ENCODE data around the gene DNER. TPM values are rescaled to one million over a fixed set of nuclear protein-coding genes. Genes with fewer than 3 reads are reported as not detected.

The DNER gene
- total RNA-seq, 1 donor from 2014 or later: 4.1 TPM

DNA sequence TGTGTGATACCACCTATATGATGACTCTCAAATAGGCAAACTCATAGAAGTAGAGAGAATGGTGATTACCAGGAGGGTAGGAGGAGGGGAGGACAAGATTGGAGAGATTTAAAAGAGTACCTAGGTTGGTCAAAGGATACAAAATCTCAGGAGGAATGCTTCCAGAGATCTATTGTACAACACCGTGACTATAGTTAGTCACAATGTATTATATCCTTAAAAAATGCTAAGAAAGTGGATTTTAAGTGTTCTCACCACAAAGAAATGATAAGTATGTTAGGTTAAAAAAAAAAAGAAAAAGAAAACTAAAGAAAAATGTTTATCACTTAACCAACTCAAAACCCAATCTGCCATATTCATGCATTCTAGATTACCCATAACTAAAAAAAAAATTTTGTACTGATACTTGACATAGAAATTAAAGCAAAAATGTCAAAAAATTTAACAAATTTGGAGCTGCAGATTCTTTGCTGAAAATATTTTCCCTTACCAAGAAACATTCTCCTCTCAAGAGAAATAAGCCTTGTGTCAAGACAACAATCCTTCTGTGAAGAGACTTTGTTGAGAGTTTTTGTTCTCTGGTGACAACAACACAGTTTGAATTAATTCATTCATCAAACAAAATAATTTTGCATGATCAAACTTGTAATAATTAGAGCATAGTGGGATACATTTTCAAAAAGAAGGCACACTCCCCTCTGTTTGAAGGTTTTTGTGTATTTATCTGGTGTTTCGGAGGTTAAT, 213.1 kb downstream of the DNER start:
- no peak for DNase-seq (ENCODE audit: low spot score)

GRCh38 chr2:229492034-229492433, 222.3 kb downstream of the DNER start:
- DNase-seq (ENCODE audit: low spot score): no peak

GRCh38 chr2:229490167-229490566, 224.2 kb downstream of the DNER start:
- DNase-seq (ENCODE audit: low spot score): no peak

- no peak for DNase-seq (ENCODE audit: low spot score)
Observed at GRCh38 chr2:229489016-229489415, 225.3 kb downstream of the DNER start.

GRCh38 chr2:229488232-229488631, 226.1 kb downstream of the DNER start:
- DNase-seq (ENCODE audit: low spot score): no peak

DNA sequence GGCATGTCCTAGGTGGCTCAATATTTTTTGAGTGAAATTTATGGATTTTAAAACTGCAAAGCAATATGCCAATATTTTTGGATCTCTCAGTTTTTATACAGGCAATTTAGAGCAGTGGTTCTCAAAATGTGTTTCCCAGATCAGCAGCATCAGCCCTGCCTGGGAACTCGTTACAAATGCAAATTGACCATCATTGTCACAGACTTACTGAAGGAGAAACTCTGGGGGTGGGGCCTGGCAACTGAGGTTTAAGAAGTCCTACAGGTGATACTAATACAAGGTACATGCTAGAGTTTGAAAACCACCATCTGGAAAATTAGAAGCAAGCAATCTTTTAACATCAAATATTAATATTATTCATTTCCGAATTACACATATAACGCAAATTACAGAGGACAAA, 227.7 kb downstream of the DNER start:
- no peak for DNase-seq (ENCODE audit: low spot score)

DNA sequence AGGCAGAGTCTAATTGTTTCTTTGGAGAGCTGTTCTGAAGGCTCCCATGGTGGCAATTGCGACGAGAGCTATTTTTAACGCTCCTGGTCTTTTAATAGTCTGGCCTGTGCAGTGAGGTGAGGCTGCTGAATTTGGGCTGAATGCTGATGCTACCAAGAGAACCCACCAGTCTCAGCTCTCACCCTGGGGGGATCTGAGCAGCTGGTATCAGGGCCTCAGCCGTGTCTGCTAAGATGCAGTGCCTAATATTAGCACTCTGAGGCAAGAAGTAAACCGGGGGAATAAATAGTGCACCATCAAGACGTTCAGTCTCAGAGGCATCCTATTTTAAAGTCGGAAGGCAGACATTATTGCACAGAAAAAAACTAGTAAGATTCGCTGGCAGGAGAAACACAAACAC, 228.5 kb downstream of the DNER start:
- DNase-seq (ENCODE audit: low spot score): no peak

DNA sequence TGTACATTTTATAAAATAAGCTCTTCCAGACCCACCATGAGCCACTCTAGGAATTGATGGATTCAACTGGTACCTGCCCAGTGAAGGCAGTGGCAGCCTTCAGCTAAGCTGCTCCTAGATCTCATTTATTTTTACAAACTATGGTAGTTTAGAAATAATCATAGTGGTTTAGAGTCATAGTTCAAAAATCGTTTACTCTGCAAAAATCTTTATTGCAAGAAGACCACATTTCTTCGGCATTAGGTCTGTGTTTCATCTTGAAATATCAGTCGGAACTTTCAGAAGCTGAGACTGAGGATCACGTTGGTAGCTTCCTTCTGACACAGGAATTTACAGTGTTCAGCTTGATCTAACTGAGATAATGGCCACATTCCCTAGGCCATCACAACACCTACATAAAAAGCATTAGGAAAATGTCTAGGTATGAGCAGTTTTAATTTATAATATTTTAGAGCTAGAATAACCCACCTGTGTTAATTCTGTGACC, 237.0 kb downstream of the DNER start:
- peak; percentile 53 for DNase-seq (ENCODE audit: low spot score)

DNA sequence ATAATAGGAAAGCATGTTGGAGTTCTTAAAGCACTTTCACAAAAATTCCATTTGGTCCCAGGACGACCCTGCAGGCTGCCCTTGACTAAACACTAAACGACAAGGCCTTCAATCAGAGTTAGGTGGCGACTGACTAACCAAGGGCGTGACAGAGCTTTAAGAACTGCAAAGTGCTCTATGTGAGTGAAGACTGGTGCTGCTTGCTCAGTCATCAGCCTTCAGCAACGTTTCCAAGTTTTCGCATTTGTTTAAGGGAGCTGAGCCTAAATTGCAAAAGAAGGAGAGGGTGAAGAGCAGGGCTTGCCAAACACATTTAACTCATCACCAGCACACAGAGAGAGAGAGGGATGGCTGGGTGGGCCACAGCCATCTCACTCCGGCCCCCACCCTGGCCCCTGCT, 238.6 kb downstream of the DNER start:
- DNase-seq (ENCODE audit: low spot score): no peak

GRCh38 chr2:229474125-229474524, 240.2 kb downstream of the DNER start:
- DNase-seq (ENCODE audit: low spot score): no peak

GRCh38 chr2:229470781-229471180, 243.6 kb downstream of the DNER start:
- no peak for DNase-seq (ENCODE audit: low spot score)

GRCh38 chr2:229467783-229468182, 246.6 kb downstream of the DNER start:
- no peak for DNase-seq (ENCODE audit: low spot score)

DNA sequence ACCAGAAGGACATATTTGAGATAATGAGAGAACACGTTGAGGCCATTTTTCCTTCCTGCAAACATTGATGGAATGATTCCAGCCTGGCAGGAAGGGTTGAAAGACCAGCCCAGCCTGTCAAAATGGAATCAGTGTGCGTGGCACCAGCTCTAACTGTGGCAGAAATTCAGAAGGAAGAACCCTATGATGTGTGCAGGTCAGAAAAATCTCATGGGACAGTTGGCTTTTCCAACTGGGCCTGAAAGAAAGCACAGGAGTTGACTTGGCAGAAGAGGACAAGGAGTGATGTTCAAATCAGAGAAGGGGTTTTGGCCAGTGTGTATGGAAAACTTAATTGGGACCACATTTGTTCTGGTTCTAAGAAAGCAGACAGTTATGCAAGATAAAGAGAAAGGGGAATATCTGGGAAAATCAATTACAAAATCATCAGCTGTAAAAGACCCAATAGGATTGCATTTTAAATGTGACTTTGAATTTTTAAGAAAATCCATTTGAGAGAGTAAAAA, 250.5 kb downstream of the DNER start:
- no peak for DNase-seq (ENCODE audit: low spot score)

DNA sequence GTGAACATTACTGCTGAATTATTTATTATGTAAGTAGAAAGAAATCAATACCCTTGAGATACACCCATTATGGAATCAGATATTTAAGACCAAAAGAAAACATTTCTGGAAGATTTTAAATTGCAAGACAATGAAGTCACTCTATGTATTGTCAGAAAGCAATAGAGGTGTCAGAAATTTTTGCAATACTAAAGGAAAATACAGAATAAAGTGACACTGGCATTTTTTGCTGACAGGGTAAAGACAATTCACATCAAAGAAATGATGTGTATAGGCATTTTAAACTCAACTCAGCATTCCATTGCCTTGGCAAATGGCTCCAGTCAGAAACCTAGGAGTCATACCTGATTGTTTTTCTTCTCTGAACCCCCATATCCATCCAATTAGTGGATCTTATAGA, 252.2 kb downstream of the DNER start:
- no peak for DNase-seq (ENCODE audit: low spot score)

DNA sequence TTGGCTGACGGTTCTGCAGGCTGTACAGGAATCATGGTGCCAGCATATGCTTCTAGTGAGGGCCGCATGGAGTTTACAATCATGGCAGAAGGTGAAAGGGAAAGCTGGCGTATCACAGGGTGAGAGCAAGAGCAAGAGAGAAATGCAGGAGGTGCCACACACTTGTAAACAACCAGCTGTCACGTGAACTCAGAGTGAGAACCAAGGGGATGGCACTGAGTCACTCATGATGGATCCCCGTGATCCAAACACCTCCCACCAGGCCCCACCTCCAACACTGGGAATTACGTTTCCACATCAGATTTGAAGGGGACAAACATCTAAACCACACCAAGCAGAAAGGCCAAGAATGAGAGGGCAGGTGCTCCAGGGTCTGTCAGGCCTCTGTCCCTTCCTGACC, 258.3 kb downstream of the DNER start:
- DNase-seq (ENCODE audit: low spot score): no peak

DNA sequence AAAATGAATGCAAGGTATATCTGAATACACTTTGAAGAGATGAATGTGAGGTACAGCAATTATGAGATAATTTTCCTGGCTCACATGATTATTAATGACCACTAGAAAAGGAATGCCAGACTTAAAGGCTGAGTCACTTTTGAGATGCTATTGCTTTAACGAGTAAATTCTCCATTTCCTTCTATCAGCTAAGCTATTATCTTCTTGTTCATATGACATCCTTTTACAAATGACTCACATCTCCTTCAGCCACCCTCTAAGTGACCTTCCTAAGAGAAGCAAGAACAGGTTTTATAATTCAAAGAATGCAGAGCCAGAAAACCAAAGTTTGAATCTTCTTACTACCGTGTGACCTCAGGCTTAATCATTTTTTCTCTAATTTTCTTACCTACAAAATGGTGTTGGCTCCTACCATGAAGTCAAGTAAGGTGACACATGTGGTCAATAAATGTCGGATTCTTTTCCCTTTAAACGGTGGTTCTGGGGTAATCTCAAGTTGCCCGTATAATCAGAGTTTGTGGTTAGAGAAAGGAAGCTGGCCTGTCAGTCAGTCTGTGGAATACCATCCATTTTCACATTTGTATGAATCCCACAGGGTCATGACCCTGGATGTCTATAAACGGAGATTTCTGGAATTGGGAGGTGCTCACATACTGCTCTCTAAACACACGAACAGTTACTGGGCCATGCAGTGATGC, 259.3 kb downstream of the DNER start:
- no peak for DNase-seq (ENCODE audit: low spot score)

DNA sequence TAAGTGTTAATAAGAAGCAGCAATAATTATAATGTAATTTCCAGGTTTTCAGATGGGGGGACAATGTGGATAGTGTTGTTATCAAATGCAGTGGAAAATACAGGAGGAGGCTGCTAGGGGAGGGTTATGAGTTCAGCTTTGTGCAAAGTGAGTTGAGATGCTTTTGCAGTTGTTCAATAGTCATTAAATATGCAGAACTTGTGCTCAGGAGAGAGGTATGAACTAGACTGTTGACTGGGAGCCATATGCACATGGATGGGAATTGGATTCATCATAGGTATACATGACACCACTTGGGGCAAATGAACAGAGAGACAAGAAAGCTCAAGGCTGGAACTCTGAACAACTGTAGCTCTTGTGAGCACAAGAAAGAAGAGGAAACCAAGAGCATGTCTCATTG, 261.1 kb downstream of the DNER start:
- DNase-seq (ENCODE audit: low spot score): no peak

DNA sequence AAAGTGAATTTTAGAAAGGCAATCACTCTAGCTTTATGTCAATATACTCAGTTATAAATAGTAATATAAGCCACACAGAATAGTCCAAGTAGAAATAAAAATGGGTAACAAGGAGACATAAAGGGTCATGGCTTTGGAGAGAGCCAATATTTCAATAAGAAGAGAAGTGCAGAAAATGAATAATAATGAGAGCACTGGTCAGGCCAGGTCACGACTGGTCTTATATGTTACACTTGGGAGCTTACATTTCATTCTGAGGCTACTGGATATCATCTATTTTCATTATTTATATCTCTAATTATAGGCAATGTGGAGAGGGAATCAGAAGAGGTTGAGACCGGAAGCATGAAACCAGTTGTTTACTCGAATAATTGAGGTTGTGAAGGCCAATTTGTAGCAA, 262.5 kb downstream of the DNER start:
- no peak for DNase-seq (ENCODE audit: low spot score)

GRCh38 chr2:229447227-229447626, 267.1 kb downstream of the DNER start:
- DNase-seq (ENCODE audit: low spot score): no peak

- DNase-seq (ENCODE audit: low spot score): no peak
Observed at GRCh38 chr2:229446350-229446749, 268.0 kb downstream of the DNER start.

GRCh38 chr2:229445501-229446211, 268.7 kb downstream of the DNER start:
- no peak for DNase-seq (ENCODE audit: low spot score)

DNA sequence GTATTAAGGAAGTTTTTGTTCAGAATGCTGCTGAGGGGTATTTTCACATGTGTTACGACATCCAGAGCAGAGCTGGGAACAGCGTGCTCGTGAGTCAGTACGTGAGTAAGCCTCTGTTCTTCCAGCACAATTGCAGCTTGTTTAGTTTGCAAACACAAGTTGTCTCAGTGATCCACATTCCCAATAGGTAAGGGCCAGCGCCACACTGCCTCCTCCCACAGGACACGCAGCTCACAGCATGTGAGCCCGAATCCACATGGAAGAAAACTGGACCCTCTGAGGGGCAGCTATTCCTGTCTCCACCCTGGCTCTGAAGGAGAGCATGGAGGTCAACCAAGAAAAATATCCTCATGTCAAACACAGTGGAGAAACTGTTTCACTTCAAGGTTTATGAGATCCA, 269.3 kb downstream of the DNER start:
- peak; percentile 17 for DNase-seq (ENCODE audit: low spot score)
